Measurements from ENCODE around the gene ESYT1. TPM values are rescaled to one million over a fixed set of nuclear protein-coding genes. Genes with fewer than 3 reads are reported as not detected.
A peak's percentile ranks its signal among the peaks of the same experiment; 100 is the strongest.

Gene ESYT1
- total and polyA plus RNA-seq, 10 of the 15 experiments (the other 5 are each of a cell fraction or from before 2014, with no cell fraction given): 47.5 to 120 (median 87.1) TPM

DNA sequence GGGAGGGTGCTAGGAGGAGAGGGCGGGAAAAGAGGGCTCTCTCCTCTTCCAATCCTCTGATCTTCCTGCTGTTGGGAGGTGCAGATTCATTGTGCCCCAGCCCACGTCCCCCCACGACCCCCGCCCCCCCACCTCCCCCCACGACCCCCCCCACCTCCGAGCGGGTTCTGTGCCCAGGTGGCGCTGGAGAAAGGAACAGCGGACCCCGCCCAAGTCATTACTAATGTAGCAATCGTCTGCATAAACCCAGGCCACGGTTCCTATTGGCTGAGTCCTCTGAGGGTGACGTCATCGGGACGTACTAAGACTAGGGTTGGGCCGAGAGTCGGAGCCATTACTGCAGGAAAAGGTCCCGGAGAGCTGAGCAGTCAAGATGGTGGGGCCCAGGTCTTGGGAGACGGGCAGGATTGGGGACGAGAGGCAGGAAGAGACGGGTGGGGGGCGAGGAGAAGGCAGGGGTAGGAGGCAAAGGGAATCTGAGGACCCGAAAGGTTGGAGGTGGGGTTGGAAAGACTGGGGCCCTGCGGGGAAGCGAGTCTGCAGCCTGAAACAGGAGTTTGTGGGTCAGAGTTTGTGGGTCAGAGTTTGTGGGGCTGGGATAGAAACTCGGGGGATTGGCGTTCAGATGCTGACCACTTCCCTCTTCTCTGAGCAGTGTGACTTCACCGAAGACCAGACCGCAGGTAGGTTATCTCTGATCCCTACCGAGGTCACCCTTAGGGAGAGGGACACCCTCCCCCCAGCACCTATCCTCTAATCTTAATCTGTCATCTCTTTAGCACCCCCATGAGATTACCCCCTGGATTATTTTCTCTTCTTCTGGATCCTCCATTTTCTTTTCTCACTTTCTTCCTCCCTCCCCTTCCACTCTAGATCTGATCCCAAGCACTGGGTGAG is 30.2 kb downstream of the ESYT1 start, which contains the start of gene MYL6 (continued):
- TF ChIP-seq, protein P1, sequence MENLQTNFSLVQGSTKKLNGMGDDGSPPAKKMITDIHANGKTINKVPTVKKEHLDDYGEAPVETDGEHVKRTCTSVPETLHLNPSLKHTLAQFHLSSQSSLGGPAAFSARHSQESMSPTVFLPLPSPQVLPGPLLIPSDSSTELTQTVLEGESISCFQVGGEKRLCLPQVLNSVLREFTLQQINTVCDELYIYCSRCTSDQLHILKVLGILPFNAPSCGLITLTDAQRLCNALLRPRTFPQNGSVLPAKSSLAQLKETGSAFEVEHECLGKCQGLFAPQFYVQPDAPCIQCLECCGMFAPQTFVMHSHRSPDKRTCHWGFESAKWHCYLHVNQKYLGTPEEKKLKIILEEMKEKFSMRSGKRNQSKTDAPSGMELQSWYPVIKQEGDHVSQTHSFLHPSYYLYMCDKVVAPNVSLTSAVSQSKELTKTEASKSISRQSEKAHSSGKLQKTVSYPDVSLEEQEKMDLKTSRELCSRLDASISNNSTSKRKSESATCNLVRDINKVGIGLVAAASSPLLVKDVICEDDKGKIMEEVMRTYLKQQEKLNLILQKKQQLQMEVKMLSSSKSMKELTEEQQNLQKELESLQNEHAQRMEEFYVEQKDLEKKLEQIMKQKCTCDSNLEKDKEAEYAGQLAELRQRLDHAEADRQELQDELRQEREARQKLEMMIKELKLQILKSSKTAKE (IDR thresholded peaks at IDR 0.05; ENCODE audit: low read depth, poor library complexity, severe bottlenecking): peak; percentile 61
- peak; percentile 56 for TF ChIP-seq BCL3 (IDR thresholded peaks at IDR 0.05; ENCODE audit: borderline replicate concordance, insufficient read depth, low read depth, low read length, poor library complexity, severe bottlenecking)
- peak; percentile 78 to 88 for TF ChIP-seq IKZF2 (IDR thresholded peaks at IDR 0.05)
- no peak for TF ChIP-seq ESRRA (IDR thresholded peaks at IDR 0.05; ENCODE audit: low read length)
- TF ChIP-seq, protein P2, sequence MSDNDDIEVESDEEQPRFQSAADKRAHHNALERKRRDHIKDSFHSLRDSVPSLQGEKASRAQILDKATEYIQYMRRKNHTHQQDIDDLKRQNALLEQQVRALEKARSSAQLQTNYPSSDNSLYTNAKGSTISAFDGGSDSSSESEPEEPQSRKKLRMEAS (IDR thresholded peaks at IDR 0.05; ENCODE audit: low read depth, low read length): no peak
- TF ChIP-seq JUND (IDR thresholded peaks at IDR 0.05; ENCODE audit: low read depth, low read length): peak; percentile 98
- TF ChIP-seq SUZ12 (IDR thresholded peaks at IDR 0.05; ENCODE audit: unreplicated experiment): no peak
- TF ChIP-seq CREM (IDR thresholded peaks at IDR 0.05; ENCODE audit: low read depth): peak; percentile 93
- TF ChIP-seq BHLHE40 (IDR thresholded peaks at IDR 0.05; ENCODE audit: borderline replicate concordance in 1 of 2, low read depth in 2 of 2, low read length in 1 of 2): no peak
- TF ChIP-seq, protein P3, sequence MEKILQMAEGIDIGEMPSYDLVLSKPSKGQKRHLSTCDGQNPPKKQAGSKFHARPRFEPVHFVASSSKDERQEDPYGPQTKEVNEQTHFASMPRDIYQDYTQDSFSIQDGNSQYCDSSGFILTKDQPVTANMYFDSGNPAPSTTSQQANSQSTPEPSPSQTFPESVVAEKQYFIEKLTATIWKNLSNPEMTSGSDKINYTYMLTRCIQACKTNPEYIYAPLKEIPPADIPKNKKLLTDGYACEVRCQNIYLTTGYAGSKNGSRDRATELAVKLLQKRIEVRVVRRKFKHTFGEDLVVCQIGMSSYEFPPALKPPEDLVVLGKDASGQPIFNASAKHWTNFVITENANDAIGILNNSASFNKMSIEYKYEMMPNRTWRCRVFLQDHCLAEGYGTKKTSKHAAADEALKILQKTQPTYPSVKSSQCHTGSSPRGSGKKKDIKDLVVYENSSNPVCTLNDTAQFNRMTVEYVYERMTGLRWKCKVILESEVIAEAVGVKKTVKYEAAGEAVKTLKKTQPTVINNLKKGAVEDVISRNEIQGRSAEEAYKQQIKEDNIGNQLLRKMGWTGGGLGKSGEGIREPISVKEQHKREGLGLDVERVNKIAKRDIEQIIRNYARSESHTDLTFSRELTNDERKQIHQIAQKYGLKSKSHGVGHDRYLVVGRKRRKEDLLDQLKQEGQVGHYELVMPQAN (conservative IDR thresholded peaks at IDR 0.05): peak; percentile 55
- TF ChIP-seq BACH1 (IDR thresholded peaks at IDR 0.05; ENCODE audit: borderline replicate concordance): peak; percentile 88; the same call in 1 of the 2 replicates
- peak; percentile 82 for TF ChIP-seq NR2C1 (IDR thresholded peaks at IDR 0.05)
- no peak for TF ChIP-seq CBX3 (IDR thresholded peaks at IDR 0.05; ENCODE audit: borderline replicate concordance, low read depth)
- TF ChIP-seq PRDM15 (CRISPR knock-in tag; IDR thresholded peaks at IDR 0.05): peak; percentile 92
- TF ChIP-seq NFIC (IDR thresholded peaks at IDR 0.05; ENCODE audit: low read depth, low read length): no peak
- peak; percentile 88 for TF ChIP-seq SPI1 (IDR thresholded peaks at IDR 0.05; ENCODE audit: borderline replicate concordance, insufficient read depth, low read depth, low read length)
- TF ChIP-seq NR2C2 (IDR thresholded peaks at IDR 0.05; ENCODE audit: borderline replicate concordance, control insufficient read depth, insufficient read length, low read depth): no peak
- TF ChIP-seq EP300 (IDR thresholded peaks at IDR 0.05; ENCODE audit: borderline replicate concordance in 1 of 2, control insufficient read depth in 1 of 2, low read depth in 2 of 2, low read length in 2 of 2): no peak
